OCI-LY1 (cell line): Measurements from ENCODE around the gene TAF4.

Source experiments
- EZH2 ChIP-seq: fragments of 200-600 bp; sonication (generic), shearing (Covaris generic); IDR thresholded peaks from 2 replicates; pipeline ENCODE4 v1.8.0; 2017; ENCODE audit warnings: borderline replicate concordance, mixed run types, mild to moderate bottlenecking, antibody characterized with exemption, low read length, moderate library complexity, mixed read lengths
- TF ChIP-seq, protein P1 (sequence below): fragments of 200-600 bp; sonication (generic), shearing (Covaris generic); IDR thresholded peaks from 2 replicates; pipeline ENCODE4 v1.5.1; 2017; ENCODE audit warnings: mild to moderate bottlenecking, antibody characterized with exemption, low read length, moderate library complexity, mixed read lengths

DNA sequence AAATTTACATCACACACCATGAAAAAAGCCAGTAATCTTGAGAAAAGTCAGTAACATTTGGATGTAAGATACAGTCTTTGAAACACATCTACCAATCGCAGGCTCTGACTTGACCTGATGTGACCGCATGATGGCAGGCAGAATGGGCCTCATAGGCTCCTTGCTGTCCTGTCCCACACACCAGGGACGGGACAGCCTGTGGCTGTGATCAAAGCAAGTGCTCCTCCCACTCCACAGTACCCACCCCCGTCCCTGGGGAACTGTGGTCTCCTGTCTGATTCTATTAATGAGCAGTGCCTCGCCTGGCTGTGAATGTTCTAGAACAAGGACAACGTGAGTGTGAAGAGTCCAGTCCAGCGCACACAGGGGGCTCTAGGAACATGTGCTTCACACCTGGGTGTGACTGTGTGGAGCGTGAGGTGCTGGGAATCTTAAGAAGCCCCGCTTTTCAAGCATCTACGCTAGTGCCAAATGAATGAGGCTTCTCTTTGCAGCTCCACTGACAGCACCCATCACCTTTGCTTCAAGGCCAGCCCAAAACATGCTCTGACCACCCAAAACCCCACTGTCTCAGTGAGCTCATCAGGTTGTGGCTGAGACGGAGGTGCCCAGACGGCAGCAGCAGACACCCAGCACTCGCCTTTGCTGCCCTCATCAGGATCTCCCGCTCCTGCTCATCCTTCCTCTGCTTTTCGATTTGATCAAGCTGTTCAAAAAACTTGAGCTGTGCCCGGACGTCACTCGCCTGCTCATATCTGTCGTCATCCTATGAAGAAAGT lies 67.1 kb downstream of the TAF4 start:
- TF ChIP-seq EZH2 = no peak
- TF ChIP-seq, protein P1, sequence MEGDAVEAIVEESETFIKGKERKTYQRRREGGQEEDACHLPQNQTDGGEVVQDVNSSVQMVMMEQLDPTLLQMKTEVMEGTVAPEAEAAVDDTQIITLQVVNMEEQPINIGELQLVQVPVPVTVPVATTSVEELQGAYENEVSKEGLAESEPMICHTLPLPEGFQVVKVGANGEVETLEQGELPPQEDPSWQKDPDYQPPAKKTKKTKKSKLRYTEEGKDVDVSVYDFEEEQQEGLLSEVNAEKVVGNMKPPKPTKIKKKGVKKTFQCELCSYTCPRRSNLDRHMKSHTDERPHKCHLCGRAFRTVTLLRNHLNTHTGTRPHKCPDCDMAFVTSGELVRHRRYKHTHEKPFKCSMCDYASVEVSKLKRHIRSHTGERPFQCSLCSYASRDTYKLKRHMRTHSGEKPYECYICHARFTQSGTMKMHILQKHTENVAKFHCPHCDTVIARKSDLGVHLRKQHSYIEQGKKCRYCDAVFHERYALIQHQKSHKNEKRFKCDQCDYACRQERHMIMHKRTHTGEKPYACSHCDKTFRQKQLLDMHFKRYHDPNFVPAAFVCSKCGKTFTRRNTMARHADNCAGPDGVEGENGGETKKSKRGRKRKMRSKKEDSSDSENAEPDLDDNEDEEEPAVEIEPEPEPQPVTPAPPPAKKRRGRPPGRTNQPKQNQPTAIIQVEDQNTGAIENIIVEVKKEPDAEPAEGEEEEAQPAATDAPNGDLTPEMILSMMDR = no peak
